KMS-11 (cell line): ENCODE data around the gene TMEM269.
A peak's percentile ranks its signal among the peaks of the same experiment; 100 is the strongest.

Source experiments
- H2AFZ ChIP-seq: fragments of 200-600 bp; sonication (generic); 2 replicates; pipeline ENCODE4 v1.6.1; 2016; ENCODE audit warnings: antibody characterized with exemption, mixed run types, low read depth
- H3K27ac ChIP-seq: fragments of 200-600 bp; sonication (generic); 2 replicates; pipeline ENCODE4 v1.6.1; 2016; ENCODE audit warnings: mild to moderate bottlenecking, mixed run types
- H3K27me3 ChIP-seq: fragments of 200-600 bp; sonication (generic); 2 replicates; pipeline ENCODE4 v1.6.1; 2017; ENCODE audit warnings: mild to moderate bottlenecking, low read depth, mixed run types, moderate library complexity; ENCODE audit not compliant: insufficient read depth
- H3K36me3 ChIP-seq: fragments of 200-600 bp; sonication (generic); 2 replicates; pipeline ENCODE4 v1.6.1; 2017; ENCODE audit warnings: mild to moderate bottlenecking, mixed run types; ENCODE audit not compliant: insufficient read depth
- H3K4me1 ChIP-seq: fragments of 200-600 bp; sonication (generic); 2 replicates; pipeline ENCODE4 v1.6.1; 2016; ENCODE audit warnings: mild to moderate bottlenecking, low read depth, mixed run types; ENCODE audit not compliant: poor library complexity, severe bottlenecking
- H3K4me2 ChIP-seq: fragments of 200-600 bp; sonication (generic); 2 replicates; pipeline ENCODE4 v1.7.0; 2016; ENCODE audit warnings: mild to moderate bottlenecking, mixed run types
- H3K4me3 ChIP-seq: fragments of 200-600 bp; sonication (generic); IDR thresholded peaks from 2 replicates; pipeline ENCODE4 v1.6.1; 2017; ENCODE audit warnings: low read depth, low read length, mixed read lengths; ENCODE audit not compliant: insufficient read depth
- H3K79me2 ChIP-seq: fragments of 200-600 bp; sonication (generic); 2 replicates; pipeline ENCODE4 v1.6.1; 2016; ENCODE audit warnings: low read depth, mixed run types; ENCODE audit not compliant: insufficient read depth
- H3K9ac ChIP-seq: fragments of 200-600 bp; sonication (generic); 2 replicates; pipeline ENCODE4 v1.6.1; 2016; ENCODE audit warnings: mild to moderate bottlenecking, mixed run types
- H4K20me1 ChIP-seq: fragments of 200-600 bp; sonication (generic); 2 replicates; pipeline ENCODE4 v1.6.1; 2016; ENCODE audit warnings: mild to moderate bottlenecking, mixed run types; ENCODE audit not compliant: insufficient read depth
- CTCF ChIP-seq: fragments of 200-600 bp; sonication (generic); conservative IDR thresholded peaks from 2 replicates; pipeline ENCODE4 v1.6.1; 2017; ENCODE audit warnings: low read depth, mild to moderate bottlenecking, antibody characterized with exemption, low read length, moderate library complexity, mixed read lengths

TMEM269 gene

GRCh38 chr1:42816585-42817439 lies 32.0 kb downstream of the TMEM269 start, which contains the start of the genes ERMAP and SVBP:
ERMAP (plus strand) TSS chr1:42817122; CDS start chr1:42830449, 13,327 bp downstream.
SVBP (minus strand) TSS chr1:42817397; CDS start chr1:42816544, 853 bp downstream.
- Histone ChIP-seq H3K4me1 (peaks cover 18% of the 10 kb centered on the region), H2AFZ (peak within 1 kb of the TSS; percentile 95), H3K36me3 (no peaks in the 10 kb centered on the region), H3K27ac (peak within 1 kb of the TSS; percentile 75), H3K79me2 (no peaks in the 10 kb centered on the region), H3K27me3 (no peaks in the 10 kb centered on the region), H4K20me1 (no peaks in the 10 kb centered on the region), H3K4me3 (peak within 1 kb of the TSS; percentile 79), H3K9ac (peak within 1 kb of the TSS; percentile 88), H3K4me2 (peak within 1 kb of the TSS; percentile 95)
- TF ChIP-seq CTCF = no peak

- Histone ChIP-seq H3K4me2 (peak overlapping the region; percentile 95), H3K9ac (peak overlapping the region; percentile 88; the same call in 1 of the 2 replicates), H3K27me3 (no peaks in the 10 kb centered on the region), H3K4me3 (no peak overlapping the region), H3K79me2 (no peaks in the 10 kb centered on the region), H3K4me1 (peaks cover 18% of the 10 kb centered on the region), H2AFZ (peak overlapping the region; percentile 79), H3K27ac (no peak overlapping the region; the same call in 1 of the 2 replicates), H4K20me1 (no peaks in the 10 kb centered on the region), H3K36me3 (no peaks in the 10 kb centered on the region)
- TF ChIP-seq CTCF = no peak
Measured at GRCh38 chr1:42817440-42817767, 32.6 kb downstream of the TMEM269 start.

GRCh38 chr1:42817976-42818375 lies 33.2 kb downstream of the TMEM269 start:
- Histone ChIP-seq H4K20me1 (no peaks in the 10 kb centered on the region), H3K4me1 (peaks cover 23% of the 10 kb centered on the region), H3K79me2 (no peaks in the 10 kb centered on the region), H3K27me3 (no peaks in the 10 kb centered on the region), H3K4me3 (no peak overlapping the region), H3K9ac (no peak overlapping the region), H3K36me3 (no peaks in the 10 kb centered on the region), H2AFZ (peak overlapping the region; percentile 79; the same call in 1 of the 2 replicates), H3K27ac (no peak overlapping the region), H3K4me2 (peak overlapping the region; percentile 95; the same call in 1 of the 2 replicates)
- TF ChIP-seq CTCF = no peak

GRCh38 chr1:42820813-42821212 lies 36.0 kb downstream of the TMEM269 start:
- no peak overlapping the region for H3K27ac ChIP-seq
- no peaks in the 10 kb centered on the region for H3K36me3 ChIP-seq
- peaks cover 26% of the 10 kb centered on the region for H3K4me1 ChIP-seq
- no peak overlapping the region for H2AFZ ChIP-seq
- H3K4me3 ChIP-seq = no peak overlapping the region
- no peaks in the 10 kb centered on the region for H3K27me3 ChIP-seq
- no peak overlapping the region for H3K4me2 ChIP-seq
- no peaks in the 10 kb centered on the region for H4K20me1 ChIP-seq
- H3K9ac ChIP-seq = no peak overlapping the region
- no peak for TF ChIP-seq CTCF
- H3K79me2 ChIP-seq = no peaks in the 10 kb centered on the region
